Measurements from ENCODE around the gene CXCR2. TPM values are rescaled to one million over a fixed set of nuclear protein-coding genes. Genes with fewer than 3 reads are reported as not detected.

Gene CXCR2
- total RNA-seq (2014; rRNA removed; shearing (Covaris generic); ENCODE audit: low replicate concordance) = not detected in 2 replicates

DNA sequence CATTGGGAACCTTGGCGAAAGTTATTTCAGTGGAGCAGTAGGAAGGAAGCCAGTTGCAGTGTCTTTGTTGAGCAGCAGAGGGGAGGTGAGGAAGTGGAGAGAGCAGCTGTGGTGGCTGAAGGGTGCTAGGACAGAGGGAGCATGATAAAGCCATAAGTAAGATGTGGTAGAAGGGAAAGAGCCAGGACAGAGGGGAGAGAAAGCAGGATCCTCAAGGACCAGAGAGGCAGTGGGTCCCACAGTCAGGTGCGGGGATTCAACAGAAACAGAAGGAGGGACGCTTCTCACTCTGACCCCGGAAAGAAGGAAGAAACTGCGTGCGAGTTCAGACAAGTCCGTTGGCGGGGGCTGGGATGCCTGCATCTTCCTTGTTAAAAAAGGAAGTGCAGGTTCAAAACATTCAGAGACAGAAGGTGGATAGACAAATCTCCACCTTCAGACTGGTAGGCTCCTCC is at the start of gene CXCR2:
Gene CXCR2 (plus strand): TSS at position 403 of the 455 bp plus-strand sequence. CDS start 8,774 bp downstream, outside the sequence.
- H3K4me3 ChIP-seq (ENCODE audit: low read length) = no peak within 1 kb of the TSS

DNA sequence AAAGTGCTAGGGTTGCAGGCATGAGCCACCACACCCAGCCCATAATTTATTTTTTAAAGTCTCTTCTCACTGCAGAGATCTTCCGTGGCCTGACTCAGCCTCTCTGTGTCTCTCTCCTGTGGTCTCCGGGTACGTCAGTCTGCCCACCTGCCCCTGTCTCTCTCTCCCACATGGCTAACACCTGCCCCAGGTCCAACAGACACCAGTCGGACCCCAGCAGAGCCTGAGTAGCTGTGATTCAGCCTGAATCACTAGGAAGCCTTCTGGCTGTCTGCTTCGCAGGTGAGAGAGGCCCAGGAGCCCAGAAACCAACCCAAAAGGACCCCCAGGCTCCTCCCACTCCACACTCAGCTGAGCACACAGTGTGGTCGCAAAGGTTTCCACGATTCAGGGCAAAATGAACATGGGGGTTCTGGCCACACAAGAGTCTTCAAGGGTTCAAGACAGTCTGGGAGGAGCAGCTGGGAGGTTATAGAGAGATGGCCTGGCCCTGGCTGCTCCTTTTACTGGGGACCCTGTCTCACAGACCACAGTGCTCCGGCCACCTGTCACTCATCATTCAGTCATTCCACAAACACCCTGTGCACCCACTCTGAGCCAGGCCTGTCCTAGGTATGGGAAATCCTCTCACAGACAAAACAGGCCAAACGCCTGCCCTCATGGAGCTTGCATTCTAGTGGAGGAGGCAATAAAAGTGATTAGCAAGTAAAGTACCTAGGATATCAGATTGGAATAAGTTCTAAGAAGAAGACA is 48.2 kb upstream of the CXCR2 start:
- H4K20me1 ChIP-seq (ENCODE audit: insufficient read depth, low read depth, low read length) = no peaks in the 10 kb centered on the region
- H3K9me3 ChIP-seq (ENCODE audit: low read length) = no peaks in the 10 kb centered on the region
- H3K27ac ChIP-seq (ENCODE audit: low read length) = no peak overlapping the region
- H3K36me3 ChIP-seq (ENCODE audit: insufficient read depth, low read length) = no peaks in the 10 kb centered on the region
- no peak for DNase-seq
- H2AFZ ChIP-seq (ENCODE audit: low read length) = no peak overlapping the region
- H3K79me2 ChIP-seq (ENCODE audit: low read length) = no peaks in the 10 kb centered on the region
- H3K27me3 ChIP-seq (ENCODE audit: low read length) = no peaks in the 10 kb centered on the region
- no peaks in the 10 kb centered on the region for H3K4me1 ChIP-seq (ENCODE audit: low read length)
- no peak overlapping the region for H3K4me3 ChIP-seq (ENCODE audit: low read length)
- H3K4me2 ChIP-seq (ENCODE audit: low read depth, low read length, poor library complexity, severe bottlenecking) = no peak overlapping the region
- no peak overlapping the region for H3K9ac ChIP-seq (ENCODE audit: low read length)
- no peaks in the 10 kb centered on the region for H3K9me2 ChIP-seq (replicated peaks; ENCODE audit: insufficient read depth, low read length)

More for the DNA sequence above, at the start of gene CXCR2:
- H3K9me2 ChIP-seq (replicated peaks; ENCODE audit: insufficient read depth, low read length) = no peaks in the 10 kb centered on the region
- H3K4me1 ChIP-seq (ENCODE audit: low read length) = no peaks in the 10 kb centered on the region
- no peaks in the 10 kb centered on the region; the same call in 1 of the 2 replicates for H3K27me3 ChIP-seq (ENCODE audit: low read length)
- H3K9ac ChIP-seq (ENCODE audit: low read length) = no peak within 1 kb of the TSS
- H3K27ac ChIP-seq (ENCODE audit: low read length) = no peak within 1 kb of the TSS
- H3K36me3 ChIP-seq (ENCODE audit: insufficient read depth, low read length) = no peaks in the 10 kb centered on the region
- H3K9me3 ChIP-seq (ENCODE audit: low read length) = no peaks in the 10 kb centered on the region
- no peak within 1 kb of the TSS for H2AFZ ChIP-seq (ENCODE audit: low read length)
- no peaks in the 10 kb centered on the region for H4K20me1 ChIP-seq (ENCODE audit: insufficient read depth, low read depth, low read length)
- DNase-seq = no peak
- no peak within 1 kb of the TSS for H3K4me2 ChIP-seq (ENCODE audit: low read depth, low read length, poor library complexity, severe bottlenecking)
- no peaks in the 10 kb centered on the region for H3K79me2 ChIP-seq (ENCODE audit: low read length)

GRCh38 chr2:218079943-218080913 is 45.6 kb upstream of the CXCR2 start:
- Histone ChIP-seq H3K9ac (ENCODE audit: low read length) (no peak overlapping the region), H3K4me2 (ENCODE audit: low read depth, low read length, poor library complexity, severe bottlenecking) (no peak overlapping the region), H2AFZ (ENCODE audit: low read length) (no peak overlapping the region), H3K79me2 (ENCODE audit: low read length) (no peaks in the 10 kb centered on the region), H4K20me1 (ENCODE audit: insufficient read depth, low read depth, low read length) (no peaks in the 10 kb centered on the region), H3K4me1 (ENCODE audit: low read length) (no peaks in the 10 kb centered on the region), H3K9me3 (ENCODE audit: low read length) (no peaks in the 10 kb centered on the region), H3K4me3 (ENCODE audit: low read length) (no peak overlapping the region), H3K36me3 (ENCODE audit: insufficient read depth, low read length) (no peaks in the 10 kb centered on the region), H3K27ac (ENCODE audit: low read length) (no peak overlapping the region), H3K9me2 (replicated peaks; ENCODE audit: insufficient read depth, low read length) (no peaks in the 10 kb centered on the region), H3K27me3 (ENCODE audit: low read length) (no peaks in the 10 kb centered on the region)
- no peak for DNase-seq

GRCh38 chr2:218081063-218081462 is 44.8 kb upstream of the CXCR2 start:
- H3K36me3 ChIP-seq (ENCODE audit: insufficient read depth, low read length) = no peaks in the 10 kb centered on the region
- H3K9me2 ChIP-seq (replicated peaks; ENCODE audit: insufficient read depth, low read length) = no peaks in the 10 kb centered on the region
- DNase-seq = peak; percentile 54
- H3K9ac ChIP-seq (ENCODE audit: low read length) = no peak overlapping the region
- no peaks in the 10 kb centered on the region for H3K4me1 ChIP-seq (ENCODE audit: low read length)
- H3K27ac ChIP-seq (ENCODE audit: low read length) = no peak overlapping the region
- H3K4me2 ChIP-seq (ENCODE audit: low read depth, low read length, poor library complexity, severe bottlenecking) = no peak overlapping the region
- no peak overlapping the region for H2AFZ ChIP-seq (ENCODE audit: low read length)
- H3K9me3 ChIP-seq (ENCODE audit: low read length) = no peaks in the 10 kb centered on the region
- H4K20me1 ChIP-seq (ENCODE audit: insufficient read depth, low read depth, low read length) = no peaks in the 10 kb centered on the region
- no peak overlapping the region for H3K4me3 ChIP-seq (ENCODE audit: low read length)
- H3K27me3 ChIP-seq (ENCODE audit: low read length) = no peaks in the 10 kb centered on the region
- H3K79me2 ChIP-seq (ENCODE audit: low read length) = no peaks in the 10 kb centered on the region

- Histone ChIP-seq H3K4me3 (ENCODE audit: low read length) (no peak overlapping the region), H3K9ac (ENCODE audit: low read length) (no peak overlapping the region), H3K79me2 (ENCODE audit: low read length) (no peaks in the 10 kb centered on the region), H3K4me2 (ENCODE audit: low read depth, low read length, poor library complexity, severe bottlenecking) (no peak overlapping the region), H3K36me3 (ENCODE audit: insufficient read depth, low read length) (no peaks in the 10 kb centered on the region), H3K4me1 (ENCODE audit: low read length) (no peaks in the 10 kb centered on the region), H2AFZ (ENCODE audit: low read length) (no peak overlapping the region), H4K20me1 (ENCODE audit: insufficient read depth, low read depth, low read length) (no peaks in the 10 kb centered on the region), H3K27ac (ENCODE audit: low read length) (no peak overlapping the region), H3K27me3 (ENCODE audit: low read length) (no peaks in the 10 kb centered on the region), H3K9me3 (ENCODE audit: low read length) (peaks cover 4% of the 10 kb centered on the region; the same call in 1 of the 2 replicates), H3K9me2 (replicated peaks; ENCODE audit: insufficient read depth, low read length) (no peaks in the 10 kb centered on the region)
- no peak for DNase-seq
These were observed 44.1 kb upstream of the CXCR2 start for GRCh38 chr2:218081695-218082094.

- no peak overlapping the region for H2AFZ ChIP-seq (ENCODE audit: low read length)
- no peak overlapping the region for H3K4me2 ChIP-seq (ENCODE audit: low read depth, low read length, poor library complexity, severe bottlenecking)
- peaks cover 5% of the 10 kb centered on the region; the same call in 1 of the 2 replicates for H3K9me3 ChIP-seq (ENCODE audit: low read length)
- no peaks in the 10 kb centered on the region for H3K36me3 ChIP-seq (ENCODE audit: insufficient read depth, low read length)
- no peak overlapping the region for H3K27ac ChIP-seq (ENCODE audit: low read length)
- no peaks in the 10 kb centered on the region for H3K27me3 ChIP-seq (ENCODE audit: low read length)
- no peaks in the 10 kb centered on the region for H4K20me1 ChIP-seq (ENCODE audit: insufficient read depth, low read depth, low read length)
- H3K79me2 ChIP-seq (ENCODE audit: low read length) = no peaks in the 10 kb centered on the region
- H3K4me1 ChIP-seq (ENCODE audit: low read length) = no peaks in the 10 kb centered on the region
- no peak overlapping the region for H3K9ac ChIP-seq (ENCODE audit: low read length)
- H3K9me2 ChIP-seq (replicated peaks; ENCODE audit: insufficient read depth, low read length) = no peaks in the 10 kb centered on the region
- no peak overlapping the region for H3K4me3 ChIP-seq (ENCODE audit: low read length)
- no peak for DNase-seq
These were observed 43.1 kb upstream of the CXCR2 start for GRCh38 chr2:218082586-218083351.

- H4K20me1 ChIP-seq (ENCODE audit: insufficient read depth, low read depth, low read length) = no peaks in the 10 kb centered on the region
- no peak overlapping the region for H3K4me3 ChIP-seq (ENCODE audit: low read length)
- H3K9me3 ChIP-seq (ENCODE audit: low read length) = peaks cover 5% of the 10 kb centered on the region; the same call in 1 of the 2 replicates
- H3K4me2 ChIP-seq (ENCODE audit: low read depth, low read length, poor library complexity, severe bottlenecking) = no peak overlapping the region
- H3K9me2 ChIP-seq (replicated peaks; ENCODE audit: insufficient read depth, low read length) = no peaks in the 10 kb centered on the region
- no peaks in the 10 kb centered on the region for H3K27me3 ChIP-seq (ENCODE audit: low read length)
- no peak for DNase-seq
- H3K9ac ChIP-seq (ENCODE audit: low read length) = no peak overlapping the region
- H3K27ac ChIP-seq (ENCODE audit: low read length) = no peak overlapping the region
- H2AFZ ChIP-seq (ENCODE audit: low read length) = no peak overlapping the region
- no peaks in the 10 kb centered on the region for H3K36me3 ChIP-seq (ENCODE audit: insufficient read depth, low read length)
- no peaks in the 10 kb centered on the region for H3K79me2 ChIP-seq (ENCODE audit: low read length)
- no peaks in the 10 kb centered on the region for H3K4me1 ChIP-seq (ENCODE audit: low read length)
These were observed 42.5 kb upstream of the CXCR2 start for GRCh38 chr2:218083352-218083676.

Measured in Karpas-422 (cell line).